Bronchial epithelial cell (primary cell): Measurements from ENCODE around the gene DENND1A. TPM values are rescaled to one million over a fixed set of nuclear protein-coding genes. Genes with fewer than 3 reads are reported as not detected.
A peak's percentile ranks its signal among the peaks of the same experiment; 100 is the strongest.

ENCODE experiments used
- DNase-seq: peaks from one replicate; pipeline ENCODE4 v3.0.0-alpha.2; 2010; ENCODE audit warnings: low read depth
- FAIRE-seq: peaks from 2 replicates; lab custom pipeline; 2011; peaks lifted over from hg19 to GRCh38; lab: Jason Lieb, UNC
- H3K27me3 ChIP-seq: 2 replicates; pipeline ENCODE4 v1.5.1; 2011; ENCODE audit warnings: low read length; ENCODE audit not compliant: control insufficient read depth, insufficient read depth
- H3K36me3 ChIP-seq: 2 replicates; pipeline ENCODE4 v1.5.1; 2011; ENCODE audit warnings: low read length; ENCODE audit not compliant: control insufficient read depth, insufficient read depth
- H3K4me3 ChIP-seq: 2 replicates; pipeline ENCODE4 v1.5.1; 2011; ENCODE audit warnings: mild to moderate bottlenecking, low read depth, low read length, control low read depth
- total RNA-seq: library from RNA; depleted of rRNA; stranded (reverse); fragments of >200 nt; gene quantifications from 2 replicates; pipeline ENCODE4 v1.2.1, GENCODE V29; 2014
- TF ChIP-seq, protein P1 (sequence below): IDR thresholded peaks from 2 replicates; pipeline ENCODE4 v1.5.1; 2011; ENCODE audit warnings: mild to moderate bottlenecking, moderate library complexity, low read length, control low read depth, inconsistent platforms; ENCODE audit not compliant: insufficient read depth, severe bottlenecking

The DENND1A gene
- total RNA-seq, 1 donor from 2014 or later: 6.1 TPM

DNA sequence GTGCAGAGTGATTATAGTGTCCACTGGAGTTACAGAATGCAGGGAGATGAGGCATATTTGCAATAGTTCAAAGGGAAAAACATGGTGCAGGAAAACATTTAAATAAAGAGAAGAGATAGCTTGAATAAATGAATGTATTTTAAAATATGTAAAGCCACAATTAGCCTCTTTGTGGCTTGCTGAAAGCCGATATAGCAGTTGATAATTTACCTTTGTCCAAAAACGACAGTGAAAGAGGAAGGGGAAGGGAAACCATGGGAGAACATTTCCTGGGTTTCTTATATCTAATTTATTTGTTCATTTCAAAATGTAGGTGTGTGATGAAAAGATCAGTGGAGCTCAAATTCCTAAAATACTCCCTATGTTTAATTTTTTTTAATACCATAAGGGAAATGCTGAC lies 156.1 kb downstream of the DENND1A start:
- Histone ChIP-seq H3K4me3 (no peak overlapping the region), H3K36me3 (no peaks in the 10 kb centered on the region), H3K27me3 (no peaks in the 10 kb centered on the region)
- FAIRE-seq (no peak), DNase-seq (no peak)
- TF ChIP-seq, protein P1, sequence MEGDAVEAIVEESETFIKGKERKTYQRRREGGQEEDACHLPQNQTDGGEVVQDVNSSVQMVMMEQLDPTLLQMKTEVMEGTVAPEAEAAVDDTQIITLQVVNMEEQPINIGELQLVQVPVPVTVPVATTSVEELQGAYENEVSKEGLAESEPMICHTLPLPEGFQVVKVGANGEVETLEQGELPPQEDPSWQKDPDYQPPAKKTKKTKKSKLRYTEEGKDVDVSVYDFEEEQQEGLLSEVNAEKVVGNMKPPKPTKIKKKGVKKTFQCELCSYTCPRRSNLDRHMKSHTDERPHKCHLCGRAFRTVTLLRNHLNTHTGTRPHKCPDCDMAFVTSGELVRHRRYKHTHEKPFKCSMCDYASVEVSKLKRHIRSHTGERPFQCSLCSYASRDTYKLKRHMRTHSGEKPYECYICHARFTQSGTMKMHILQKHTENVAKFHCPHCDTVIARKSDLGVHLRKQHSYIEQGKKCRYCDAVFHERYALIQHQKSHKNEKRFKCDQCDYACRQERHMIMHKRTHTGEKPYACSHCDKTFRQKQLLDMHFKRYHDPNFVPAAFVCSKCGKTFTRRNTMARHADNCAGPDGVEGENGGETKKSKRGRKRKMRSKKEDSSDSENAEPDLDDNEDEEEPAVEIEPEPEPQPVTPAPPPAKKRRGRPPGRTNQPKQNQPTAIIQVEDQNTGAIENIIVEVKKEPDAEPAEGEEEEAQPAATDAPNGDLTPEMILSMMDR: no peak

- Histone ChIP-seq H3K4me3 (no peak overlapping the region), H3K27me3 (no peaks in the 10 kb centered on the region), H3K36me3 (no peaks in the 10 kb centered on the region)
- FAIRE-seq (no peak), DNase-seq (no peak)
- TF ChIP-seq, protein P1: no peak
Observed at GRCh38 chr9:123772967-123773366, 157.0 kb downstream of the DENND1A start.

- no peaks in the 10 kb centered on the region for H3K36me3 ChIP-seq
- H3K27me3 ChIP-seq: no peaks in the 10 kb centered on the region
- FAIRE-seq (no peak), DNase-seq (no peak)
- TF ChIP-seq, protein P1: no peak
- H3K4me3 ChIP-seq: no peak overlapping the region
Observed at GRCh38 chr9:123772374-123772773, 157.6 kb downstream of the DENND1A start.

DNA sequence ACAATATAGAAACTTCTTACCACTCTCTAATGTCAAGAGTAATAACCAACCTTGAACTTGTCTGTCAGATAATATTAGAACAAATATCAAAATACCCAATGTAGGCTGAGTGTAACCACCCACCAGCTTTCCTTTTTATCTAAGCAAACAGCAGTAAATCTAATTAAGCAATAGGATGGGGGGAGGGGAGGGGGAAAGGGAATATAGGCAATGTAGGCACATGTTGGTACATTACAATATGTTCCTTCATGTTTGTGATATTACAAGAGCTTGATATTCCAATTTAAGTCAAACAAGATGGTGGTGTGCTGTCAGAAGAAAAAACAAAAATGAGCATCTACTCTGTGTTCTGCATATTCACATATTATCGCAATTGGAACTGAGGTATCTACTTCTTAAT lies 158.2 kb downstream of the DENND1A start:
- no peak for FAIRE-seq
- DNase-seq: no peak
- Histone ChIP-seq H3K27me3 (no peaks in the 10 kb centered on the region), H3K4me3 (no peak overlapping the region), H3K36me3 (no peaks in the 10 kb centered on the region)
- TF ChIP-seq, protein P1: no peak

- FAIRE-seq: no peak
- Histone ChIP-seq H3K4me3 (no peak overlapping the region), H3K27me3 (no peaks in the 10 kb centered on the region), H3K36me3 (no peaks in the 10 kb centered on the region)
- DNase-seq: no peak
- TF ChIP-seq, protein P1: no peak
Observed at GRCh38 chr9:123769719-123770118, 160.2 kb downstream of the DENND1A start.

GRCh38 chr9:123763910-123764588 lies 165.9 kb downstream of the DENND1A start:
- Histone ChIP-seq H3K4me3 (no peak overlapping the region), H3K27me3 (no peaks in the 10 kb centered on the region), H3K36me3 (no peaks in the 10 kb centered on the region)
- DNase-seq: peak; percentile 12
- no peak for FAIRE-seq
- TF ChIP-seq, protein P1: no peak
